Activated naive CD4-positive, alpha-beta T cell treated with Interleukin-2 at 50 U/mL for 16 hours (primary cell): ENCODE data around the gene CDH23.

Experiments used
- DNase-seq: peaks from one replicate; pipeline ENCODE4 v3.0.0-alpha.2; 2020

Gene CDH23

DNA sequence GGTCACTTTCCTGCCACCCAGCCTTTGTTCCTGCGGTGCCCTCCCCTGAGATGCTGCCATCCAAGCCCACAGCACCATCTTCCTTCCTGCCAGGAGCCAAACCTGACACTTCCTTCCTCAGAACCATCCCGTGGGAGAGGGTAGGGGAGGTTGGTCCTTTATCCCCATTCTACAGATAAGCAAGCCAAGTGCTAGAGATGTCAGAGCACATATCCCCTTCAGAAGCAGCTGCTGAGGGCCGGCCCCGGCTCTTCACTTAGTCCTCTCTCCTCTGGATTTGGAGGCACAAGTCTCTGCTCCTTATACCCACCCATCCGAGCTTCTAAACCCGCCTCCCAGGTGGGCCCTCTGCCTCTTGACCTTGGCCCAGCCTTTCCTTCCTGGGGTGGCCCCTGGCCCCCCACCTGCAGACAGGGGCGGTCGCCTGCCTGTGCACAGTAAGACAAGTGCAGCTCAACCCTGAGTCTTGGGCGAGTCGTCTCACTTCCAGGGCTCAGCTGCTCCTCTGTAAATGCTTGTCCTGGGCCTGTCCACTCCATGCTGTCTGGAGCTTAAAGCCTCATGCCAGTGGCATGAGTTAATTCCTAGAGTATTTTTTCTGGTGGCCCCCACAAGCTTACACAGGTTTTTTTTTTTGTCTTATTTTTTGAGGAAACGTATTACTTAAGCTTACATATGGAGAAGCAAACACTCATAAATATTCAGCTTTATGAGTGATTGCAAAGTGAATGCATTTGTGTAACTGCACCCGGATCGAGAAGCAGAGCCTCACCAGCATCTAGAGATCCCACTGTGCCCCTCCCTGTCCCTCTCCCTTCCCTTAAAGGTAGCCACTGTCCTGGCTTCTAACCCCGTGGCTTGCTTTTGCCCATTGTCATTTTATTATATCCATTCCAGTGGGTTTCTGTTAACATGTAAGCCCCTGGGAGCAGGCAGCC lies 125.1 kb downstream of the CDH23 start:
- no peak for DNase-seq

DNA sequence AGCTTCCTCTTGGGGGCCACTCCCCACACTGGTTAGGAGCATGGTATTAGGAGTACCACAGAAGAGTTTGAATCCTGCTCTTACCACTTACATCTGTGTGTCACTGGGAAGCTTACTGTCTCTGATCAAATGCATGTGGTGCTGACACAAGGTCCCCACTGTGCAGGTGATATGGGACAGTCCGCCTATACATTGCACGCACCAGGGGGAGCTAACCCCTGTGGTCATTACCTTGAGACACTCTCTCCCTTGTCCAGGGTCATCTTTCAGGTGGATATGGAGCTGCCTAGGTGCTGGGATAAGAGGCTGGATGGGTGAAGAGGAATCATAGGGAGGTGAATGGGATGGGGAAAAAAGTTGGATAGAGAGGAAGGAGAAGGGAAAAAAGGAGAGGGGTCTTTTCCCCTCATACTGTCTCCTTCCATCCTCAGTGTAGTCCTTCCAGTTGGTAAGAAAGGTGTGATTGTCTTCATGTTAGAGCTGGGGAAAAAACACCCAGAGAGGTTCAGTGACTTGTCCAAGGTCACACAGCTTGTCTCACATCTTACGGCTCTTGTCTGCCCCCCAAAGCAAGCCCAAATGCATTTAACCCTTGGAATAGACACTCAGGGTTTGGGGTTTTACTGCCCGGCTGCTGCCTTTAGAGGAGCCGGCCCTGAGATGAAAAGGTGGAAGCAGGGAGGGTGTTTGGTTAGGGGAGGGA lies 125.9 kb downstream of the CDH23 start:
- no peak for DNase-seq

DNA sequence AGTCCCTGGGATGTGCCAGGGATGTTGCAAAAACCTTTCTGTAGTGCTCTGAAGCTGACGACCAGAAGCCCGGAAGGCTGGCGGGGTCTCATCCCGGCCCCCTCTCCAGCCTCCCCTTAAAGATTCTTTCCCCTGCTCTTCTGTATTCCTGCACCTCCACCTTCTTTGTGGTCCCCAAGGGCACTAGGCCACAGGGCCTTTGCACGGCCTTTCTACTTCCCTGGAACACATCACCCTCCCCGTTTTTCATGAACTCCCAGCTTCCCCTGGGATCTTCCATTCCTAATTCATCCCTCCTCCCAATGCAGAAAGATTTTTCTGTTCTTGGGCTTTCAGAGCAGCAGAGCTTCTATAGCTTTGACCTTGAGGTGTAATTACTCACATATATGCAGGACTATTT lies 127.0 kb downstream of the CDH23 start:
- DNase-seq: no peak

DNA sequence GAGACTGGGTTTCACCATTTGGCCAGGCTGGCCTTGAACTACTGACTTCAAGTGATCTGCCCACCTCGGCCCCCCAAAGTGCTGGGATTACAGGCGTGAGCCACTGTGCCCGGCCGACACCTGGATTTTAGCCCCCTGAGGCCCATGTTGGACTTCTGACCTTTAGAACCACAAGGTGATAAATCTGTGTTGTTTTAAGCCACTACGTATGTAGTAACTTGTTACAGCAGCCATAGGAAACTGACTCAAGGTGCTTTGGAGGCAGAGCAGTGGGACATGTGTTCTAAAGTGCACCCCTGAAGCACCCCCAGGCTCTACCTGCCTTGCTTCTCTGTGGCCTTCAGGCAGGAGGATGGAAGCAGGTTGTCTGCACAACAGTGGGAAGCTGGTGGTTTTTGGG lies 128.4 kb downstream of the CDH23 start:
- no peak for DNase-seq

DNA sequence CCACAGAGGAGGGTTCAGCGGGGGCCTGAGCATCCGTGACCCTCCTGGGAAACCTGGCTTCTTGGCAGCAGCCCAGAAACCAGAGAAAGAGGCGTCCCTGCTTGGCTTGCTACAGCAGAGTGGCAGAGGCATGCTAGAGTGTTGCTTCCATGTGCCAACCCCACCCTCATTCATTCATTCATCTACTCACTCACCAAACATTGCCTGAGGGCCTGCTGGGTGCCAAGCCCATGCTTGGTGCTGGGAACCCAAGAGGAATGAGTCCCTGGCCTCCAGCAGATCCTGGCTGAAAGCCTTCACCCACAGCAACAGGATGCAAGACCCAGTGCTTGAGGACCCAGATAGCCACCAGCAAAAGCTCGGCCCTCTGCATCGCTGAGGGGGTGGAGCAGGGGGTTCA lies 129.0 kb downstream of the CDH23 start:
- no peak for DNase-seq

DNA sequence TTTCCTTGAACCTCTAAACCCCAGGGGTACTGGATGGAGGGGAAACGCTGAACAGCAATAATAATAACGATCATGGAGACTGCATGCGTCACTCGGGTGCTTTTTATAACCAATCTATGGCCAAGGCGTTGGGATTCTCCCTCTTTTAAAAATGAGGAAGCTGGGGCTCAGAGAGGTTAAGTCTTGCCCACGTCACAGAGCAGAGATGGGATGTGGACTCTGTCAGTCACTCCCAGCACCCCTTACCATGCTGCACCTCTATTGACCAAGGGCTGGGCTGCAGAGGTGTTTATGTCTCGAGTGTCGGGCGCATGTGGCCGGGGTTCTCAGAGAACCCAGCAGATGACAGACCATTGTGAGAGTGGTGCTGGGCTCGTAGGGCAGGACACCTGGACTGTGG lies 129.9 kb downstream of the CDH23 start:
- DNase-seq: no peak

DNA sequence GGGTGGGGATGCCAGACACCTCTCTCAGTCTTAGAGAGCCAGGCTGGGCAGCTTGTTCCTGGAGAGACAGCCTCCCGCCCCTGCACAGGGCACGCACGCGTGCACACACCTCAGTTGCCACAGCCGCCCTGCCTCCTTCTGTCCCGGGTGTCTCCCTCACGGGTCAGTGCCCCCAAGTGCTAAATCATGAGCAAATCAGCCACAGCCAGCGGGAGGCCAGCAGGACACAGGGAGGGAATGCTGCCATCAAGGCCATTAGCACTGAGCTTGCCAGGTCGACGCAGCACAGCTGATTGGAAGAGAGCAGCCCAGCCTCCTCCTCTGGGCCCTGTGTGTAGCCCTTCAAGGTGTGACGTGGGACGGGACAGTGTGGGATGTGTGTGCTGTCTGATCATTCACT lies 130.4 kb downstream of the CDH23 start:
- no peak for DNase-seq

DNA sequence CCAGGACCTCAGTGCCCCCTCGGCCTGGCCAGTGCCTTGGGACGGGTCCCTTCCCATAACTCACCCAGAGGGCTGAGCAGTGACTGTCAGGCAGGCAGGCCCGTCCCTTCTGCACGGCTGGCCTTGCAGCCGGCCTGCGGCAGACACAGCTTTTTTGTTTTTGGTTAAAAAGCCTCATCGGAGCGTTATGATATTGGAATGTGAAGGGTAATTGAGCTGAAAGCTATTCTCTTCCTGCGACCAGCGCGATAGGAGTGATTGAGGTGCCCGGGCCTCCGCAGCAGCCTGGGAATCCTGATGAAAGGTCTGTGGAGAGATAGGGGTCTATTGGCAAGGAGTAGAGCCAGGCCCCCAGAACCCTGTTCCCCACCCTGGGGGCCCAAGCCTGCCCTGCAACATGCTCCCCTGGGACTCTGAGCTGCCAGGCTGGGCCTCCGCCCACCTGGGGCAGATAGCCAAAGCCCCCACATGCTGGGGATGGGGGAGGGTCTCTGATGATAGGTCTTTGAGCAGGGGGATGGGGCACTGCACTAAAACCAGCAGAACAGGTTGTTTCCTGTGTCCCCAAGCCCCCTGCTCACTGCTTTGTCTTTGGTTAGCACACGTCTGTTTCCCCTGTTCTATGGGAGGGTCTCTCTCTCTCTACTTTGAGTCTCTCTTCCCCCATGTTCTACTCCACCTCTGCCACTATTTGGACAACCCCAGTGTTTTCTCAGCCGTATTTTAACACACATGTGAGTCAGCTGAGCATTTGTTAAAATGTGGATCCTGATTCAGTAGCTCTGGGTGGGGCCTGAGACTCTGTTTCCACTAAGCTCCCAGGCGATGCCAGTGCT lies 131.9 kb downstream of the CDH23 start:
- no peak for DNase-seq

DNA sequence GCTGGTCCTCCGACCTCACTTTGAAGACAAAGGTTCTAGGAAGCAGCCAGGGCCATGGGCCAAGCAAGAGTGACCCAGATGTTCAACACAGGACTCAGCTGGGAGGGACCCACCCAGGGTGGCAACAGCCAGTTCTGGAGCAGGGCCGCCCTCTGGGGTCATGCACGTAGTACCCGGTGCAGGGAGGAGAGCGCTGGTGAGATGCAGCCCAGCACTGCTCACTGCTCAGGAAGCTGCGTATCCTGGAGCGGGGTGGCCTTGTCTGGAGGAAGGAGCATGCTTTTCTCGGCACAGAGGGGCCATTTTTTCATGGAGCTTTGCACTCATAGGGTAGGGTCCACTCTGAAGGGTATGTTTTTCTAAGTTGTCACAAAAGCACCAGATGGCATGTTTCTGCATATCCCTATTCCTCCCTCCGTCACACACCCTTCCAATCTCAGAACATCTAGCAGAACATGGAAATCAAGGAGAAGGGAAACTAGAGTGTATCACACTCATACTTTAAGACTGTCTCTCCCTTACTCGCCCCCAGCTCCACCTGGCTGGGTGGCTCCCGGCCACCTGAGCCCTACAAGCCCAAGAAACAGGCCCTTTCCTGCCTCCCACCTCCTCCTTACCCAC lies 132.6 kb downstream of the CDH23 start:
- DNase-seq: no peak

DNA sequence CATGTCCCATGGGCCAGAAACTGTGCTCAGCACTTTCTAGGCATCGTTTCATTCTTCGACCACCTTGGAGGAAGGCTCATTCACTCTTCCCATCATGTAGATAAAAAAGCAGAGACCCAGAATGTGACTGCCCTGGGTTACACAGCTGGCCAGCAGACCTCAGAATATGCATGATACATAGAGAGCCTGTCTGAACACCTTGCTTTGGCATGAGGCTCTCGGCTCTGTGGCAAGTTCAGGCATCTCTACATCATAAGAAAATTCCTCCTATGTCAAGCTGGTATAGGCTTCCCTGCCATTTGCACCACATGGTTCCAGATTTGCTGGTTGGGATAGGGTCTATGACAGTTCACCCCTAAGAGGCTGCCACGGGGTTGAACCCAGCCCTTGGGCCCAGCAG lies 134.1 kb downstream of the CDH23 start:
- DNase-seq: no peak

DNA sequence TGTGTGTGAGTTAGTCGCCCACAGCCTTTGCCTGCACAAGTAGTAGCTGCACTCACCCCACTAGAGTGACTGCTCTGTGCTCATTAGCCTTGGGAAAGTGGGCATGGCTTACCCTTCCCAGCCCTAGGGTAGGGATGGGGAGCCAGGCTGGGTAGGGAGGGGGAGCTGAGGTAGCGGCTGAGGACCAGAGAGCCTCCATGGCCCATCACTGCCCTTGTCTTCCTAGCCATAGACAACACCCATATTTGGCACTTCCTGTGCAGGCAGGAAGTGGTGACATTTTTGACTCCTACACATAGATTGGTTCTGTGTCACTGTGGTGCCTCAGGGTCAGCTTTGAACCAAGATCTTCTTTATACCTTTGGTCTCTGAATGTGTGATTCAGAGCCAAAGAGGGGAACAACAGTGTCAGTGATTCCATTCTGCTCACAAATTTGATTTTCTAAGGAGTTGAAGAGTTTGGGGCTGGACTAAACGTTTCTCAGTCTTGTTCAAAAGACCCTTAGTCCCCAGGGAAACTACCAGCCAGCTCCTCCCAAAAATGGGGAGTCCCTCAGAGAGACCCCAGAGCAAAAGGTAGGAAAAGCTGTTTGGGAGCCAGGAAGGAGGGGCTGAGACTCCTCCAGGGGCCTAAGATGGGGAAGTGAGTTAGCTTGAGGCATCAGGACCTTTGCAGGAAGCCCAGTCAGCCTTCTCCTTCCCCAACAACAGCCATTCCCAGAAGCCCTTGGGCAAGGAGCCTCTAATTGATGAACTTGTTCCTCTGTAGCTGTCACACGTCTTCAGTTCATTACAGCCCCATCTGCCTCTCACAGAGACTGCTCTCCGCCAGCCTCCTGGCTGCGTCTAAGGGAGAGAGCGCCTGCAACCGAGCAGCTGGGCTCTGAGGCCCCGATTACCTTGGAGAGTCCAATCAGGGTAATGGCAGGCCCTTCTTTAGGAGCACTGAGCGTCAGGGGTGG lies 135.0 kb downstream of the CDH23 start:
- DNase-seq: peak; percentile 16

DNA sequence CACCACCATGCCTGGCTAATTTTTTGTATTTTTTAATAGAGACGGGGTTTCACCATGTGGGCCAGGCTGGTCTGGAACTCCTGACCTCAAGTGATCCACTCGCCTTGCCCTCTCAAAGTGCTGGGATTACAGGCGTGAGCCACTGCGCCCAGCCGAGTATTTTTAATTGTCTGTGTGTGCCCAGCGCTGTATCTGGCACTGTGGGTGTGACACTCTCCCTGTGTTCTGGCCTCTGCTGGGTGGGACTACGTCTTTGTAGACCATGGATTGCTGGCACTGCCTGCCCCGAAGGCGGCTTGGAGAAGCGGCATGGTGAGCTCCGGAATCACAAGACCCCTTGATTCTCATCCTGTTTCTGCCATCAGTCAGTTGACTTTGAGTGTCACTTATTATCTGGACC lies 136.2 kb downstream of the CDH23 start:
- no peak for DNase-seq

DNA sequence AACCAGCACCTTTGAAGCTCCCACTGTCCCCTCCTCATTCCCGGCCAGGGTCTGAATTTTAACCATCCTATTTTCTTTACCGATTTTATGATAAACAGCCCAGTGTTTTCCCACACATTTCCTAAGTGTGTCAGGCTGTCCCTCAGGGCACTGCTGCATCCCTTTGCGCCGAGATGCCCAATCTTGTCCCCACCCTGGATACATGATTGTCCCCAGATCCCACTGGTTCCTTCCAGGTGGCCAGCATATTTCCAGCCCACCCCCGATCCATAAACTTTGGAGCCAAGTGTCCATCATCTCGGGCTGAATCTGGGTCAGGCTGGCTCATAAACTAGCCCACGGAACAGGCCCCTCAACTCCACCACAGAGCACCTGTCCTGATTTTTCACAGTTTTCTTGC lies 137.2 kb downstream of the CDH23 start:
- DNase-seq: no peak

DNA sequence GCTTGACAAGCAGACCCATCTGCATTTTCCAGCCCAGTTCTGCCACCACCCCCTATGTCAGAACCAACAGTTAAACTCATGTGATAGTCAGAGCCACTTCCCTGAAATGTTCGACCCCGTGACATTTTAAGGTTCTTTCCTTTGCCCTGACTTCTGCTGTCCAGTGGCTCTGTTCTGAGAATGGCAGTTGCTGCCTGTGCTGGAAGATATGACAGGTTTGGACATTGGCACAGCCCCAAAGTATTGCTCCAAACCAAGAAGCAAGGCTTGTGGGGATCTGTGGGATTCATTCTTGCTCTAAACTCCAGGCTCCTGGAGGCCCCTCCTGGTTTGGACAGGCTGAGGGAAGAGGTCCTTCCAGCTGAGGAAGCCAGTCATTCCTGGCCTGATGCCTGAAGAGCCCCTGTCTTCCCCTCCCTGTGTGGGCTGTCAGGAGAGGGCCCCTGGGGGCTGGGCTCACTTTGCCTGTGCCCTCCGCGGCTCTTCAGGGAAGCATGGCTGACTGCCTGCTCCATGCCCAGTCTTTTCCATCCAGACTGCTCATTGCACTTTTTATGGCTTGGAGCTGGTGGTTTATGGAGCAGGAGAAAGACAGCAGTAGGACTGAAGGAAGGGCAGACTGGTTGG lies 138.0 kb downstream of the CDH23 start:
- no peak for DNase-seq

DNA sequence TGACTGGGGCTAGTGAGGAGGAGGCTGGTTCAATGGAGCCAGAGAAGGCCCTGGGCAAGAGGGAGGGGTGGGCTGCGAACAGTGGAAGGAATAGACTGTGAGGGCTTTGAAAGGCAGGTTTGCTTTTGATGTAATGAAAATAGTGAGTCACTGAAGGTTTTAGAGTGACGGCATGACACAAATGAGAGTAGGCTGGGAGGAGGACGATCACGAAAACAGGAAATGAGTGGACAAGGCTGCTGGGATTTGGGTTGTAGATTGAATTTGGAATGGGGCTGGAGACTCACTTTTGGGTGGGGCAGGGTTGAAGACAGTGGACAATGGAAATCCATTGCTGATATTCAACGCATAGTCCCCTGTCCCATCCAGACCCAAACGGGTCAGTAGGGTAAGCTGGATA lies 139.6 kb downstream of the CDH23 start:
- DNase-seq: no peak

DNA sequence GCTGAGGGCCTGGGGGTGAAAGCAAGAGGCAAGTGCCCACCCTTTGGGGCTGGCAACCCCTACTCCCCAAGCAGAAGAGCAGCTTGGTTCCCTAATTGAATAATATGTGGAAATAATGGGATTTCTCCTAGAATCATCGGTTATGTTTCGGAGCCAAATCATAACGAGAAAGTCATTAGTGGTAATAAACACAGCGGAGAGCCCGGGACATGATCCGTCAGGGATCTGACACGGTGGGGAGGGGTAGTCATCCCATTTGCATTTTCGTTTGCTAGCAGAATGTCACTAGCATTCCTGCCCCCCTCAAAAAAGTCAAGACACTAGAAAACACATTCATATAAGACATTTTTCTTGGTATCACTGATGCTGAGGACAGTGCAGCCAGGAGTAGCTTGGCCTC lies 140.4 kb downstream of the CDH23 start:
- no peak for DNase-seq

DNA sequence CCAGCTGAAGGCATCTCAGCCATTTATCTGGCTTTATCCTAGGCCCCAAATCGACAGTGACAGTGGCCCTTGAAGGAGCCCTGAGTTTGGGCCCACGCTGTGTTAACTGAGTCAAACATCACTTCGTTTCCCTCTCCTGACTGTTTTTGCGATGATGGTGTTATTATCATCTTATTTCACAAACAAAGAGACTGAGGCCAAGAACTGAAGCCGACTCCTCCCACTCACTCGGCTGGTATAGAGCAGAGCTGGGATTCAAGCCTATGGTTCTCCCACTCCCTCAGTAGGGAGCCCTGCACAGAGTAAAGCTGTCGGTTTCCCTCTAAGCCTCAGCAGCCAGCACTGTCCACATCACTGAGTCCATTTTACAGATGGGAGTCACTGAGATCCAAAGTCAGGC lies 141.0 kb downstream of the CDH23 start:
- DNase-seq: no peak

DNA sequence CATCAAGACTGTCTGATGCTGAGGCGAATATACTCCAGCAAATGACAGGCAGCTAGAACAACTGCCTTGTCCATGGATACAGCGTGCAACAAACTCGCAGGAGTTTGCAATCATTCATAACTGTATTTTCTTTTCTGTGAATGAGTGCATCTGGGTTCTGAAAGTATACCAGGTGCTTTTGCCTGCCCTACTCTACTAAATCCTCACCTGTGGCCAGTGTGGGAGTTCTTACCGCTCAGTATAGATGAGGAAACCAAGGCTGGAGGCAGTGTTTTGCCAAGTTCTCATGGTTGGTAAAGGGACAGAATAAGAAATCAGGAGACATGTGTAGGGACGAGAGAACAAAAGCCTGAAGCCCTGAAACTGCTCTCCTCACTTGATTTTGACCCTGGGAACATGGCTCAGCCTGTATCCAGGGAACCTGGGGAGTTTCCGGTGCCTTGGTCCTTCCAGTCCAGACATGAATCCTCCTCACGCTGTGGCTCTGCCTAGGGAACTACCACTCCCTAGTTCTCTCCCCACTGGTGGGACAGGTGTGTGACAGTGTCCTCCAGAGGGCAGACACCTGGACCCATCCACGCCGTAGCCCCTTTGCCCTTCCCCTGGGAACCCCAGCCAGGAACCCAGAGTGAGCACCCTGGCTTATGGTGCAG lies 142.0 kb downstream of the CDH23 start:
- DNase-seq: no peak

DNA sequence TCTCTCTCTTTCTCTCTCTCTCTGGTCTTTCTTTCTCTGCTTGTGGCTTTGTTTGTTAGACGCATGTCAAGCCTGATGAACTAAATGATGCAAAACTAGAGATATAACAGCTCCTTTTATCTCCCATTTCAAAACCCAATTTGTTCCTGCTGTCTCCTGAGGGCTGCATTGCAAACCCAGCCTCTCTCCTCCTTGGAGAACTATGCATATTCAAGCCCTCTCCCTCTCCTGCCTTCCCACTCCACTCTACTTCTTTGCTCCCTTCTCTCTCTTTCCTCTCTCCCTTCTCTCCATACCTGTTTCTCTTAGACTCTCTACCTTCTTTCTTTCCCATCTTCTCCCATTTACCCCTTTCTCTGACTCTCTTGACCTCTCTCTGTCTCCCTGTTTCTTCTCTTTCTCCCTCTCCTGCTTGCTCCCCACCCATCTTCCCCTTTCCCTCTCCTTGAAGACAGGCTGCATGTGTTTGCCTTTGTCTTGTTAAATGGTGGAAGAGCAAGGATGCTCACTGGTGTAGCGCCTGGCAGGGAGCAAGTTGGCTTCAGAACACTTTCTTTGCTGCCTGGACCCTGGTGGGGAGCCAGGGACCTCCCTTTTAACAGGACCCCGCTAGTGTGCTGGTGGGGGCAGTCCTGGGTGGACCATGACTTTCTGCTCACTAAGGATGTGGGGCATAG lies 142.9 kb downstream of the CDH23 start:
- no peak for DNase-seq

DNA sequence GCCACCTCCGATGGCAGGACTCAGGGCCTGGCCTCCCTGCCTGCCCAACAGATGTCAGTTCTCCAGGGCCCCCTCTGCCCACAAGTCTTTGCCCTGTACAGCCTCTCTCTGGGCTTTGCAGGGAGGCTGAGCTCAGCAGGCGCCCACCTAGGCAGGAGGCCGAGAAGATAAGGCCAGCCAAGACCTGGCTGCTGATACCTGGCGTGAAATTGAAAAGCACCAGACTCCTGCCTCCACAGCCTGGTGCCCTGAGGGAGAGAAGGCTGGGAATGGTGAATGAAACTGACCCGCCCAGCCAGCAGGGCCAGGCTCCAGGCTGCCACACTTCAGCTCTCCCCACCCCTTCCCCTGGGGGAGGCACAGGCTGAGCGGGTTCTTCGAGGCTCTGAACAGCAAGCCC lies 145.8 kb downstream of the CDH23 start:
- DNase-seq: no peak
